Activated CD4-positive, alpha-beta T cell treated with anti-CD3 and anti-CD28 coated beads, Interleukin-2, Interleukin-4, amounts not matched to agents 100 ng/mL and 50 ng/mL, durations not matched to agents 16 hours and 8 hours (primary cell): ENCODE measurements around the gene CSTF1.
"Not testable (repeated sequence)": the region's sequence is repeated elsewhere in the genome, so short reads cannot be mapped to it uniquely, and the experiment has no call there.

Experiments used
- DNase-seq: peaks from one replicate; pipeline ENCODE4 v3.0.0-alpha.2; 2020; ENCODE audit warnings: low spot score

CSTF1 gene

GRCh38 chr20:56369179-56369578 lies 23.3 kb upstream of the CSTF1 start:
- DNase-seq, result no peak

DNA sequence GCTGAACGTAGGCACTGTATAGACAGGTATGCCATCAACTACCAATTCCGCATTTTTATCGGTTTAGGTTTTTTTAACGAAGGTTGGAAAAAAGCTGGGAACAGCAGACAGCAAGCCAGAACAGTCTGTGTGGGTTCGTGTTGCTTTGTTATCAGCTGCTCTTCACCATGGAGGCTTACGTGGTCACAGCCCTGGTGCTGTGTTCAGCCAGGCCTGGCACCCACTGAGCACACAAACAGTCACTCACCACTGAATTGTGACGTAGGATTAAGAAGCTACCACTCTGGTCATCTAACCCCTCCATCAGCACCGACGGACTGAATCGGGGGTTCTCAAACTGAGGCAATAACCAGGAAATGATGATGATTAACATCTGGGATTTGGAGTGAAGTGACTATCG lies 20.5 kb upstream of the CSTF1 start:
- DNase-seq, result no peak

DNA sequence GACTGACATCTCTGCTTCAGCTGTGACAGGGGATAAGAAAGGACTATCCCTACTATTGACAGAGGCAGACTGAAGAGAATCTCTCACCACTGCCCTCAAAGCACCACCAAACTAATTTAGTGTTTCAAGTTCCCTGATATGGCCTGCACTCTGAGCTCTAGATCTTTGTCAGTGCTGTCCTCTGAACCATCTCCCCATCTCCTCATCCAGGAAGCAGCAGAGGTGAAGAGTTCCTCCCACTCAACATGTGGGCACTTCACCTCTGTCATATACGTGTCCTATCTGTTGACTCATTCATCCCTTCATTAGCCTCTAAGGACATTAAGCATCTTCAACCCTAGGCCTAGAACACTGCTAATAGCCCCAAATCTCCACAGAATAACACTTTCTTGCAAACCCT lies 19.6 kb upstream of the CSTF1 start:
- peak; percentile 22 for DNase-seq

- peak; percentile 75 for DNase-seq
These were observed 18.5 kb upstream of the CSTF1 start for GRCh38 chr20:56373942-56374341.

DNA sequence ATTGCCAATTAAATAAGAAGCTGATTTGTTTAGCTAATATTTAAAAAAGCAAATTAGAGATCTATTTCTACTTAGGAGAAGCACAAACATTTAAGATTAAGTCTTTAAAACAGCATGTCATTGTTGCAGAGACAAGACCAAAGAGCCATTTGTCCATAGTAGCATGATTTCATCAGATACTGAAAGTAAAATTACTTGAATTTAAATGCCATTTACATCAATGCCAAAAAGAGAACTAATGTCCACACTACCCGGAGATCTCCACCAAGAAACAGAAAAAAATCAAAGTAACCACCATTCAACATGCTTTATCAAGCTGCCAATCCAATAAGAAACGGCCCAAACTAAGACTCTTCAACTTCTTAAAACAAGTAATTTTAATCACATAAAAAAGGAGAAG lies 16.1 kb upstream of the CSTF1 start:
- no peak for DNase-seq

DNA sequence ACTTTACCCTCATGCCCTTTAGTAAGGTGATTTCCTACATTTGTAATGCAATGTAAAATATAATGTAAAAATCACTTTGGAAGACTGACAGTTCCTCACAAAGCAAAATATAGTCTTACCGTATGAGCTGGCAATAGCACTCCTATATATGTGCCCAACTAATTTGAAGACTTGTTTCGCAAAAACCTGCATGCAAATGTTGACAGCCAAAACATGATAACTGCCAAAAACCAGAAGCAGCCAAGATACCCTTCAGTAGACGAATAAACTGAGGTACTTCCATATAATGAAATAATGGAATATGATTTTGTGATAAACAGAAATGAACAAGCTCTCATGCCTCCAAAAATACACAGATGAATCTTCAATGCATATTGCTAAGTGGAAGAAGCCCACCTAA lies 14.1 kb upstream of the CSTF1 start:
- no peak for DNase-seq

DNA sequence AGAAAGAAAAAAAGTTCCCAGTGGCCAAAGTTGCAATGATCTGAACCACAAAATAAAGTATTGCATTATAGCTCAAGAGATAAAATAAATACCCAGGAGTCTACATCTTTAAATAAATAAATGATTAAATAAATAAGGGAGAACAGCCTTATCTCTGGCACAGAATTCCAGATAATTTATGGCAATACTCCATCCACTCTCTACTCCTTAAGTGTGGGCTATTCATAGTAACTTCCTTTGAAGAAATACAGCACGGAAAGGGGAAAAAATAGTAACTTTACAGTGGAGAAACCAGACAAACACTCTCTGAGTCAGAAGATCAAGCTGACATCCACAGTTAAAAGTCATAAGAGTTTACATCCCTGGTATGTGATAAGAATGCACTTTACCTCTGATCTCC lies 12.1 kb upstream of the CSTF1 start:
- DNase-seq, result no peak

- DNase-seq, result no peak
These were observed 10.9 kb upstream of the CSTF1 start for GRCh38 chr20:56381501-56381900.

- no peak for DNase-seq
These were observed 9.7 kb upstream of the CSTF1 start for GRCh38 chr20:56382696-56383095.

- DNase-seq, result no peak
These were observed 9.1 kb upstream of the CSTF1 start for GRCh38 chr20:56383334-56383733.

DNA sequence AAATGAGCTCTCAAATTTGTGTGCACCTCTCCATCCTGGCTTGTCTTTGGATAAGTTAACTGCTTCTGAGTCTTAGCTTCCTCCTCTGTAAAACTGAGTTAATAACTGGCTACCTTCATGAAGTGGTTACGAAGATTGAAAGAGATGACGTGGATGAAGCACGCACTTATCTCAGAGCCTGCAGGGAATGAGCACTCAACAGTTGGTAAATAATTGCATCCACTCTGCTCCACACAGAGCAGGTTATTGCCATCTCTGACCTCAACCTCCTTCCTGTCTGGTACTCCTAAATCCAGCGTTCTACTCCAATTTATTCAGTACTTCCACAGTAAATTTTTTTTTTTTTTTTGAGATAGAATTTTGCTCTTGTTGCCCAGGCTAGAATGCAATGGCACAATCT lies 7.3 kb upstream of the CSTF1 start:
- DNase-seq, result no peak

DNA sequence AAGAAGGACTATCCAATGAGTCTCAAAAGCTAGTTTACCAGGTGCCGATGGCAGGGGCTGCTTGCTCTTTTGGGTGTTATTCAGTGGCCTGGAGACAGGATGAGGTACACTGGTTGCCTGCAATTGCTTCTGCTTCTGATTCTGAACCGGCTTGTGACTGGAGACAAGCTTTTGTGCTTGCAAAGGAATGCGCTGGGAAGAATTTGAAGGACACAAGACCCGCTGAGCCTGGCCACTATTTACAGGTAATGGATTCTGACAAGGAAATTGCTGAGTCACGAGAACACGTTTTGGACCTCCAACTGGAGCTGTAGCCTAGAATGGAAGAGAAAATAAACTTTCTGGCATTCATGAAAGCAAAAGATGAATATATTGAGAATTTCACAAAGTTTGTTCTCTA lies 6.2 kb upstream of the CSTF1 start:
- DNase-seq, result no peak

GRCh38 chr20:56388882-56389281 lies 3.6 kb upstream of the CSTF1 start:
- DNase-seq, result no peak

- no peak for DNase-seq
These were observed 2.6 kb upstream of the CSTF1 start for GRCh38 chr20:56389807-56390206.

GRCh38 chr20:56390396-56390795 lies 2.0 kb upstream of the CSTF1 start:
- not testable (repeated sequence) for DNase-seq

GRCh38 chr20:56391037-56391436 lies 1.4 kb upstream of the CSTF1 start:
- no peak for DNase-seq

- no peak for DNase-seq
These were observed 781 bp upstream of the CSTF1 start for GRCh38 chr20:56391596-56392131.

- DNase-seq, result peak; percentile 32
These were observed 537 bp downstream of the CSTF1 start for GRCh38 chr20:56392881-56393482.

- DNase-seq, result no peak
These were observed 1.2 kb downstream of the CSTF1 start for GRCh38 chr20:56393653-56394052.

DNA sequence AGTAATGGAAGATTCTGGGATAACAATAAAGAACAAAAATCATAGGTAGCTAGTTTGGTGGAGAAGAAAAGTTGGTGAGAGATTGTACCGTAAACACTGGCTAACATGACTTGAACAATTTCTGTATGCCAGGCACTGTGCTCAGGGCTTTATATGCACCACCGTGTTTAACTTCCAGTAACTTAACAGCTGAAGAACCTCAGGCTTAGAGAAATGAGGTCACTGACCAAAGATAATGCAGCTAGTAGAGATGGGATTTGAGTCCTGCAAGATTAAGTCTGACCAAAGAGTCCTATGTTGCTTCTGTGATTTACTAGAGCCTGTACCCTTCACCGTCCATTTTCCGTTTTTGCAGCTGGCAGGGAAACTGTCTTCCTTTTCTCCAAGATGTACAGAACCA lies 2.7 kb downstream of the CSTF1 start:
- no peak for DNase-seq

DNA sequence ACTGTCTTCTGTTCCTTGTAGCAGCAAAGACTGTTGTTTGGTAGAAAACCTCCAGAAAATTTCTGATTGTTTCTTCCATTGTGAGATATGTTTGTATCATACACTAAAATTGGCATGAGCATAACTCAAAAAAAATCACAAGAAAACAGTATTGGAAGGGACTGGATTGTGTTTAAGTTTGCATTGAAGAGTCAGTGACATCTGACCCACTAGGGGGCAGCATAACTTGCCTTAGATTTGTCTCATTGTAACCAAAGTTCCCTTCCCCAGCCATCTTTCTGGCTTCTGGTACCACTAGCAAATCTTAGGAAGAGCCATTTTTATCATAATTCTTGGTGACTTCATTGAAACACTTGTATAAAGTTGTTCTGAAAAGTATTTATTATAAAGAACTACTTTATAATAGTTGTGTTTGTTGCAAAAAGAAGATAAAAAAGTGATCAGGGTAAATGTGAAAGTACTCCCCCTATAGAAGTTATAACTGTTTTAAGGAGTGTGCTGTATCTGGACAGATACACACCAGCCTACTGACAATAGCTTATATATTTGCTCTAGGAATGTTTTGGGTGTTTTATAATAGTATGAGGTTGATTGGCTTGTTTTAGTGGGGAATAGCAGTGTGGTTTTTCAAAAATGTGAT lies 7.7 kb downstream of the CSTF1 start:
- peak; percentile 71 for DNase-seq

DNA sequence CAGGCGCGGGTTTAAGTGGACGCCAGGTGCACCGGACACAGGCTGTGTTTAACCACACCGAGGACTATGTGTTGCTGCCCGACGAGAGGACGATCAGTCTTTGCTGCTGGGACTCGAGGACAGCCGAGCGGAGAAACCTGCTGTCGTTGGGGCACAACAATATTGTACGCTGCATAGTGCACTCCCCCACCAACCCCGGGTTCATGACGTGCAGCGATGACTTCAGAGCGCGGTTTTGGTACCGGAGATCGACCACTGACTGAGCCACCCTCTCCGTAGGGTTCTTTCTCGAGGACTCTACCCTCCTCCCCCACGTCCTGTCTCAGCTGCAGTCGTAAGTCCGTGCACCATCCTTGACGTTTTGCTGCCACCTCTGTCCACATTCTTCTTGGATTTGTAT lies 11.0 kb downstream of the CSTF1 start:
- no peak for DNase-seq

DNA sequence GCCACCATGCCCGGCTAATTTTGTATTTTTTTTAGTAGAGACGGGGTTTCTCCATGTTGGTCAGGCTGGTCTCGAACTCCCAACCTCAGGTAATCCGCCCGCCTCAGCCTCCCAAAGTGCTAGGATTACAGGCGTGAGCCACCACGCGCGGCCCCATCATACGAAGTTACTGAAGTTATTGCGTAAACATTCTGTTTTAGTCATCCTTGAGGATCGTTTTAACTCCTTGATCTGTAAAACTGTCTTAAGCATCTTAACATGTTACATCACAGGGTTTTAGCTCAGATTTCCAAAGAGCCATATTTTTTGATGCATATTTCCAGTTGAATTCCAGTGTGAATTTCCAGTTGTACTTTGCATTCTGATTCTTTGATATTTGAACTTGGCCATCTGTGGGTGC lies 12.9 kb downstream of the CSTF1 start:
- DNase-seq, result not testable (repeated sequence)

GRCh38 chr20:56406910-56407309 lies 14.5 kb downstream of the CSTF1 start:
- DNase-seq, result no peak
